GM18909 (cell line): ENCODE data around the gene PLEKHM3.

ENCODE experiments used
- ATAC-seq: cut with Tn5 transposase; IDR thresholded peaks from one replicate; pipeline ENCODE4 v1.9.1; 2021; ENCODE audit warnings: mild to moderate bottlenecking; ENCODE audit not compliant: unreplicated experiment, poor library complexity

PLEKHM3 gene

GRCh38 chr2:207995887-207996286, 29.4 kb downstream of the PLEKHM3 start:
- no peak for ATAC-seq

- ATAC-seq = peak; percentile 66
Measured at GRCh38 chr2:207993151-207993763, 32.1 kb downstream of the PLEKHM3 start.

- no peak for ATAC-seq
Measured at GRCh38 chr2:207991944-207992343, 33.4 kb downstream of the PLEKHM3 start.

GRCh38 chr2:207990784-207991183, 34.5 kb downstream of the PLEKHM3 start:
- no peak for ATAC-seq

- ATAC-seq = no peak
Measured at GRCh38 chr2:207988975-207989374, 36.4 kb downstream of the PLEKHM3 start.

GRCh38 chr2:207987025-207987716, 38.2 kb downstream of the PLEKHM3 start:
- ATAC-seq = peak; percentile 56

GRCh38 chr2:207984765-207985480, 40.4 kb downstream of the PLEKHM3 start:
- no peak for ATAC-seq

- peak; percentile 71 for ATAC-seq
Measured at GRCh38 chr2:207983641-207984042, 41.7 kb downstream of the PLEKHM3 start.

- no peak for ATAC-seq
Measured at GRCh38 chr2:207978177-207978948, 47.0 kb downstream of the PLEKHM3 start.

GRCh38 chr2:207975921-207976320, 49.4 kb downstream of the PLEKHM3 start:
- ATAC-seq = no peak

- no peak for ATAC-seq
Measured at GRCh38 chr2:207974216-207974605, 51.1 kb downstream of the PLEKHM3 start.

GRCh38 chr2:207970826-207971180, 54.5 kb downstream of the PLEKHM3 start:
- ATAC-seq = peak; percentile 43

GRCh38 chr2:207970147-207970825, 55.0 kb downstream of the PLEKHM3 start:
- no peak for ATAC-seq

- ATAC-seq = no peak
Measured at GRCh38 chr2:207969249-207969648, 56.1 kb downstream of the PLEKHM3 start.

- ATAC-seq = no peak
Measured at GRCh38 chr2:207967121-207967520, 58.2 kb downstream of the PLEKHM3 start.

GRCh38 chr2:207960911-207961310, 64.4 kb downstream of the PLEKHM3 start:
- no peak for ATAC-seq

- ATAC-seq = no peak
Measured at GRCh38 chr2:207960090-207960489, 65.2 kb downstream of the PLEKHM3 start.

- no peak for ATAC-seq
Measured at GRCh38 chr2:207956771-207957170, 68.6 kb downstream of the PLEKHM3 start.

GRCh38 chr2:207955456-207955855, 69.9 kb downstream of the PLEKHM3 start:
- no peak for ATAC-seq

- no peak for ATAC-seq
Measured at GRCh38 chr2:207953354-207953753, 72.0 kb downstream of the PLEKHM3 start.
